LNCAP (cell line): ENCODE measurements around the gene TRPT1.

Experiments
- CTCF ChIP-seq: fragments of 450-650 bp; IDR thresholded peaks from 2 replicates; pipeline ENCODE4 v1.5.1; 2017; ENCODE audit warnings: mild to moderate bottlenecking

Gene TRPT1

GRCh38 chr11:64238076-64238475 is 12.1 kb upstream of the TRPT1 start:
- TF ChIP-seq CTCF, result no peak

GRCh38 chr11:64237484-64237951 is 11.5 kb upstream of the TRPT1 start:
- no peak for TF ChIP-seq CTCF

- no peak for TF ChIP-seq CTCF
These were observed 9.6 kb upstream of the TRPT1 start for GRCh38 chr11:64235437-64236161.

- TF ChIP-seq CTCF, result no peak
These were observed 8.8 kb upstream of the TRPT1 start for GRCh38 chr11:64234647-64235379.

- no peak for TF ChIP-seq CTCF
These were observed 8.1 kb upstream of the TRPT1 start, which contains the start of gene VEGFB for GRCh38 chr11:64233913-64234586. Gene VEGFB, plus strand, starts transcription at chr11:64234584. Its CDS starts 250 bp downstream, at chr11:64234834.

GRCh38 chr11:64232967-64233315 is 7.0 kb upstream of the TRPT1 start:
- TF ChIP-seq CTCF, result no peak

- no peak for TF ChIP-seq CTCF
These were observed 6.4 kb upstream of the TRPT1 start for GRCh38 chr11:64232182-64232966.
